BJ (cell line): Measurements from ENCODE around the gene B3GALT4. TPM values are rescaled to one million over a fixed set of nuclear protein-coding genes. Genes with fewer than 3 reads are reported as not detected.
A peak's percentile ranks its signal among the peaks of the same experiment; 100 is the strongest.

Experiments used
- CTCF ChIA-PET: fragments of 350-600 bp; formaldehyde crosslinking; extraction: SDS; loops from one replicate; lab custom pipeline; 2021; ENCODE audit warnings: antibody characterized with exemption, inconsistent platforms; lab: Yijun Ruan, JAX
- POLR2A ChIA-PET: fragments of 300-600 bp; sonication (Branson Sonifier 250); formaldehyde crosslinking; extraction: SDS; loops from one replicate; lab custom pipeline; 2021; ENCODE audit warnings: antibody characterized with exemption; lab: Charles Lee
- DNase-seq: peaks from one replicate; pipeline ENCODE4 v3.0.0-alpha.2; 2011; ENCODE audit warnings: low read depth
- H3K27me3 ChIP-seq: 2 replicates; pipeline ENCODE4 v1.6.0; 2011; ENCODE audit warnings: low read length; ENCODE audit not compliant: control insufficient read depth, insufficient read depth
- H3K36me3 ChIP-seq: 2 replicates; pipeline ENCODE4 v1.5.1; 2011; ENCODE audit warnings: low read length; ENCODE audit not compliant: control insufficient read depth, insufficient read depth
- H3K4me3 ChIP-seq: 2 replicates; pipeline ENCODE4 v1.5.1; 2011; ENCODE audit warnings: low read depth, mild to moderate bottlenecking, control low read depth, low read length
- polyA plus RNA-seq: library from polyadenylated mRNA; depleted of rRNA; stranded (reverse); fragments of >200 nt; gene quantifications from 2 replicates; pipeline ENCODE4 v1.2.3, GENCODE V29; 2011
- TF ChIP-seq, protein P1 (sequence below): IDR thresholded peaks from 2 replicates; pipeline ENCODE4 v1.5.1; 2011; ENCODE audit warnings: low read depth, mild to moderate bottlenecking, control low read depth, inconsistent platforms, low read length, moderate library complexity; ENCODE audit not compliant: insufficient read depth

B3GALT4 gene
- polyA plus RNA-seq, 1 experiment: 4.0 TPM

DNA sequence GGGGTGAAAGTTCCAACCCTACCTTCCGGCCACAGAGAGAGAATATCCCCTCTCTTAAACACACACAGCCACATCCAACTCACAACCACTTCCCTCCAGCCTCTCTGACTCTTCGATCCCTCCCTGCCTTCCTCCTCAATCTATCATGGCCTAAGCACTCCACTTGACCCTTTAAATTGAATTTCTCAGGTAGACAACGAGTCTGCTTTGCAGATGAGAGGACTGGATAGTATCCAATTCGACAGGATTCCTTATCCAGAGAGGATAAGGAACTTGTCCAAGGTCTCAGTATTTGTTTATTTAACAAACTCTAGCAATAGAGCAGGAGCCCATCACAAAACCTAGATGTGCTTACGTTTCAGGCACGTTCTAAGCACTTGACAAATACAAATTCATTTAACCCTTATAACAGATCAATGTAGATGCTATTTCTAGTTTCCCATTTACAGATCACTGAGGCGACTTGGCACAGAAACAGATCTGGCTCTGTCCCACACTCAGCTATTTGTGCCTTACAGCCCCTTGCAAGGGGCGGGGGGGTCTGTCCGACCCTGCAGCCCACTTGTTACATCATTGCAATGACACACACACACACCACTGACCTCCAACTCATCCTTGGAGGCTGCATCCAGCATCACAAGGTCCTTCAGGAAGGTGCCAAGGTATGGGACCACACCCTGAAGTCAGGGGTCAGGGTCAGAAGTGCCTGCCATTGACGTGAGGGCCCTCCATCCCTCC is 17.3 kb downstream of the B3GALT4 start:
- no peak for DNase-seq
- POLR2A ChIA-PET: no interaction called here

DNA sequence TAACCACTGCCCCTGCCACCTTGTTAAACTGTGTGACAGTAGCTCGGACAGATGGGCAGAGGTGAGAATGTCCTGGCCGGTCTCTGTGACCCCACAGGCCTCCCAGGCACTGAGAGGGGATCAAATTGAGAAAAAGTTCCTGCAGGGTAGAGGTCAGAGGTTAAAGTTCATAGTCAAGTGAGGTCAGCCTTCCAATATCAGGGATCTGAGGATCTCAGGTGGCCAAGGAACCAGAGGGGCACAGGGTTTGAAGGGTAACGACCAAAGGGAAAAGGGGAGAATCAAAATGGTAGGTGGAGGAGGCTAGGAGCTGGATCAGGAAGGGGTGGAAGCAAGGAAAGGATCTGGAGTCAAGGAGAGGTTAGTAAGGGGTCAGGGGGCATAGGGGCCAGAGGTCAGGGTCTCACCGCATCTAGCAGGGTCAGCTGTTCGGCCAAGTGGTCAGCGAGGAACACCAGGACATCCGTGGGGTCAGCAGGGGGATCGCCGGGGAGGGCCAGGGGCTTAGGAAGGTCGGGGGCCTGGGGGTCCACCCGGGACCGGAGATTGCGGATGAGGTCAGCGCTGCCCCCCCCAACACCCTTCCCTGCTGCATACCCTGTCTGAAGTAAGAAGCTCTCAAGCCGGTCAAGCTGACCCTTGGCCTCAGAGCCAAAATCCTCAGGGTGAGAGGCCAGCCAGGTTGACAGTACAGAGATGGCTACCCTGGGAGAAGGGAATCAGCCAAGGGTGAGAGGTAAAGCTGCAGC is 18.9 kb downstream of the B3GALT4 start:
- TF ChIP-seq, protein P1, sequence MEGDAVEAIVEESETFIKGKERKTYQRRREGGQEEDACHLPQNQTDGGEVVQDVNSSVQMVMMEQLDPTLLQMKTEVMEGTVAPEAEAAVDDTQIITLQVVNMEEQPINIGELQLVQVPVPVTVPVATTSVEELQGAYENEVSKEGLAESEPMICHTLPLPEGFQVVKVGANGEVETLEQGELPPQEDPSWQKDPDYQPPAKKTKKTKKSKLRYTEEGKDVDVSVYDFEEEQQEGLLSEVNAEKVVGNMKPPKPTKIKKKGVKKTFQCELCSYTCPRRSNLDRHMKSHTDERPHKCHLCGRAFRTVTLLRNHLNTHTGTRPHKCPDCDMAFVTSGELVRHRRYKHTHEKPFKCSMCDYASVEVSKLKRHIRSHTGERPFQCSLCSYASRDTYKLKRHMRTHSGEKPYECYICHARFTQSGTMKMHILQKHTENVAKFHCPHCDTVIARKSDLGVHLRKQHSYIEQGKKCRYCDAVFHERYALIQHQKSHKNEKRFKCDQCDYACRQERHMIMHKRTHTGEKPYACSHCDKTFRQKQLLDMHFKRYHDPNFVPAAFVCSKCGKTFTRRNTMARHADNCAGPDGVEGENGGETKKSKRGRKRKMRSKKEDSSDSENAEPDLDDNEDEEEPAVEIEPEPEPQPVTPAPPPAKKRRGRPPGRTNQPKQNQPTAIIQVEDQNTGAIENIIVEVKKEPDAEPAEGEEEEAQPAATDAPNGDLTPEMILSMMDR: no peak
- no peak for DNase-seq
- Histone ChIP-seq H3K27me3 (no peaks in the 10 kb centered on the region), H3K4me3 (no peak overlapping the region), H3K36me3 (peaks cover 15% of the 10 kb centered on the region)
- CTCF ChIA-PET: no interaction called here
- POLR2A ChIA-PET: no interaction called here

More for the DNA sequence above, 17.3 kb downstream of the B3GALT4 start:
- CTCF ChIA-PET: interaction anchor here (0.9 kb wide), 1 partner anchor 51 kb away, joined by 3 read pairs; no protein-coding TSS in a partner anchor
- no peaks in the 10 kb centered on the region for H3K27me3 ChIP-seq
- peaks cover 15% of the 10 kb centered on the region for H3K36me3 ChIP-seq
- H3K4me3 ChIP-seq: no peak overlapping the region
- TF ChIP-seq, protein P1: no peak

DNA sequence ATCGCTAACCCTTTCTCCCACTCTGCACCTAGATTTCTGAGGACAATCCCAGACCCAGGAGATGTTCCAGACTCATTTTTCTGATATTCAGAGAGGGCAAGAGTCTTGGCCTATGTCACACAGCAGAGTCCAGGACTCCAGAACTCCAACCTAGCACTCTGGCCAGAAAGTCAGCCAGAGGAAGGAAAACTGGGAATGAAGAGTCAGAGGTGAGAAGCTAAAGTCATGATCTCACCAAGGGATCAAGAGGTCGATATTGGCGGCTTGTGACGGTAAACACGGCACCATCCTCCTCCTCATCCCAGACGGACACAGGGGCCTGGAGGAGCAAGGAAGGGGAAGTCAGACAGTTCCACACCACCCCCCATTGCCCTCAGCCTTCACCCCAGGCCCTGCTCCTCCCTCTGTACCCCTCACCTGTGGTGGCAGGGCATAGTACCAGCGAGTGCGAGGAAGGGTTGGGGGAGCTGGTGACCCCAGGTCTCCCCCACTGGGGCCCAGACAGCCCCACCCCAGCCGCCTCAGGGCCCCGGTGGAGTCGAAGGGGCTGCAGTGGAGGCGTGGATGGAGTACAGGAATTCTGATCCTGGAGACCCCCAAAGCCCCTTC is 20.0 kb downstream of the B3GALT4 start:
- Histone ChIP-seq H3K4me3 (peak overlapping the region; percentile 81), H3K27me3 (no peaks in the 10 kb centered on the region), H3K36me3 (peaks cover 18% of the 10 kb centered on the region)
- POLR2A ChIA-PET: no interaction called here
- TF ChIP-seq, protein P1: no peak
- DNase-seq: no peak
- CTCF ChIA-PET: interaction anchor here (0.9 to 1.2 kb wide), 2 partner anchors 20 to 283 kb away, joined by 3 to 4 read pairs; partner anchors contain the start of gene B3GALT4

DNA sequence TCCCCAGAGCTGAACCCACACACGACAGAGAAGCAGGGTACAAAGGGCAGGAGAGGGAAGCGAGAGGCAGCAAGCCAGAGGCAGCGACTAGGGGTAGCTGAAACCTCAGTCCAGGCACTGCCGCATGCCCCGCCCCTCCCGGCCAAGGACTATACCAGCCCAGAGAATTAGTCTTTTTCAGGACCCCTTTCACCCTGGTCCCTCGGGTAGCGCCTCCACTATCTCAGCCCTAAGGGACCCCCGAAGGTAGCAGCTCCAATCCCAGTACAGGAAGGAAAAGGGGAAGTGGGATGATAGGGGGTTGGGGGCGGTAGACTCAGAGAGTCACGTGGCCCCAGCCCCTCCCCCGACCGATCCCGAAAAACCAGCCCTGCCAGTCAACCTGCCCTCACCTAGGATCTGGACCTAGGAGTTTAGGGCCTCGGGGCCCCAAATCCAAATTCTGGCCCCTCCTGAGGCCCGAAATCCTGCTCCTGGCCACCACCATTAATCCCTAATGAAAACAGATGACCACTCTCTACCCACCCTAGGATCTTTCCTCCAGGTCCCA is 20.6 kb downstream of the B3GALT4 start:
- peaks cover 13% of the 10 kb centered on the region for H3K36me3 ChIP-seq
- peak overlapping the region; percentile 81 for H3K4me3 ChIP-seq
- no peak for DNase-seq
- no peaks in the 10 kb centered on the region for H3K27me3 ChIP-seq
- ChIA-PET POLR2A (no interaction called here), CTCF (interaction anchor here (0.6 to 1.2 kb wide), 3 partner anchors 20 to 283 kb away, joined by 3 to 4 read pairs (median 3); partner anchors contain the start of genes B3GALT4 and HSD17B8)
- TF ChIP-seq, protein P1: no peak
